HPDE6-E6E7 (cell line): ENCODE measurements around the gene FOS.

Experiments used
- DNase-seq: peaks from one replicate; pipeline ENCODE4 v3.0.0; 2011; ENCODE audit warnings: missing footprints; ENCODE audit errors: extremely low spot score

FOS gene

DNA sequence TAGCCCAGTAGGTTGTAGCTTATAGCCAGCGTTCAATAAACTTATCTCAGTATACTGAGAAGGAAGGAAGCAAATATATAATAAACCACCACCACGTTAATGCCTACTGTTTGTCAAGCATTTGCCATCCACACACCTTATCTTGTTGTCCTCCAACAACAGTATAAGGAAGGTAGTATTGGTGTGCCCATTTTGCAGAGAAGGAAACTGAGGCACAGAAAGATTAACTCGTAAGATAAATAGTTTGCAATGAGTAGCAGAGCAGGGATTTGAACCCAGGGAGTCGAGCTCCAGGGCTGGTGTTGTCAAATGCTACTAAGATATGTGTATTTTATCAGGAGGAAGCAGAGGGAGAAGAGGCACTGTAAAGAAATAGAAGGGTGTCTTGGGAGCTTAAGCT, 27.8 kb upstream of the FOS start:
- DNase-seq: no peak

DNA sequence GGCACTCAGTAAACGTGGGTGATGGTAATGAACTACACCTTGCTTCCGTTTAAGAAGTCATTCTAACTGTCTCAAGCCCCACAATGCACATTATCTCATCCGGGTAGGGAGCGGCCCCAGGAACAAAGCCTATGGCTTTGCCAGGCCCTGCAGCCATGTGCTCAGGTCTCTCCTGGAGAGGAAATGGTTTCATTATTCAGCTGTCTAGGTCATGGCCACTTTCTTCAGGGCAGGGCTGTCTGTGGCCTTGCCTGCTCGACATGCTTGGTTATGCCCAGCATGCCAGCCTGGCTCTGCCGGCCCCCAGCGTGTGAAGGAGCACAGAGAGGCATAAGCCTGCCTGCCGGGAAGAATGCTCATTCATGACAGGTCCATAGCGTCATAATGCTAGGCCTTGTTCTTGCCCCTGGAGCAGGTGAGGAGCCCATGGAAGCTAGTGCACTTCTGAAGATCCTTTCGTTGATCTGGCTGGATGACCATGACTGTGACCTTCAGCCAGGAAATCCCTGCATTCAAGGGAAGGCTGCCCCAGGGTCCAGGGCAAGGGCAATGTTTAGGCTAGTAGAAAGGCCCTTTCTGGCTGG, 26.3 kb upstream of the FOS start:
- DNase-seq: peak; percentile 66

DNA sequence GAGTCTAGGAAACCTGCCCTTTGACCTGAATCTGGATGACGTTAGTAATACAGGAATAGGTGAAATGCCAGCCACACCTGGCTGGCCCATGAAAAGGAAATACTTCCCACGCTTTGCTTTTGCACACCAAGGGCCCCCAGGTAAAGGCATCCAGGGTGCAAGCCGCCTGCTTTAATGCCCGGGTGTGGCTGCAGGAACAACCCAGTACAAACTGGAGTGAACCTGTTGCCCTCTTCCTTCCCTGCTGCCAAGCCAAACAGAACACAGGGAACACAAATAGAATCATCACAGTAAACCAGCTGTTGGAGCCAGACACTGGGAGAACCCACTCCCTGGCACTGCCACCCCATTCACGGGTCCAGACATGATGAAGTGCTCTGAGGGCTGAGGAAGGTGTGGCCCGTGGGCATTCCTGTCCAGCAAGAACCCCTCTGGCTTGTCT, 24.2 kb upstream of the FOS start:
- peak; percentile 75 for DNase-seq

DNA sequence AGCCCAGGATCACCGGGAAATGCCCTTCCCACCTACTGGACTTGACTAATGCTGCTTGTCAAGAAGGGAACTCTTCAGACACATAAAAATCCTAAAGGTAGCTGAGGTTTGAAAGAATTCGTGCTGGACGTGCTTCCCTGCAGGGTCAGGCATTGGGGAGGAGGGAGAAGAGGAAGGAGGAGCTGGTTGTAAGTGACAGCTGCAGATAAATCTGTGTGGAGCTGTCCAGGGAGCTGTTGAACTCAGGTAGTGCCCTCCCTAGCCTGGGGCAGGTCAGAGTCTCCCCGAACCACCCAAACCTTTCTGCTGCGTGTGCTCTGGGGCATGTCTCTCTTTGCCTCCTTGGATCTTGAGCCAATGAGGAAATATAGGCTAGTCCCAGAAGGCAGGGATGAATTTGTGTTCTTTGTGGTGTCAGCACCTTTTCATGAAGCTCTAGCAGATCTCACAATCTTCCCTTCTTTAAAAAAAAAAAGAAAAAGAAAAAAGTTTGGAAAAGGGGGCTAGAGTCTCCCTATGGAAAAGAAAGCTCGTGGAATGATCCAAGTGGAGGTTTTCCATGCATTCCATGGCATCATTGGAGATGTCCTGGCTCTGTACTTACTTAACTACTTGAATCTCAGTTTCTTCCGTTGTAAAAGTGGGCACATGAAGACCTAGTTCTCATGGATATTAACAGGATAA, 23.6 kb upstream of the FOS start:
- DNase-seq: peak; percentile 66

DNA sequence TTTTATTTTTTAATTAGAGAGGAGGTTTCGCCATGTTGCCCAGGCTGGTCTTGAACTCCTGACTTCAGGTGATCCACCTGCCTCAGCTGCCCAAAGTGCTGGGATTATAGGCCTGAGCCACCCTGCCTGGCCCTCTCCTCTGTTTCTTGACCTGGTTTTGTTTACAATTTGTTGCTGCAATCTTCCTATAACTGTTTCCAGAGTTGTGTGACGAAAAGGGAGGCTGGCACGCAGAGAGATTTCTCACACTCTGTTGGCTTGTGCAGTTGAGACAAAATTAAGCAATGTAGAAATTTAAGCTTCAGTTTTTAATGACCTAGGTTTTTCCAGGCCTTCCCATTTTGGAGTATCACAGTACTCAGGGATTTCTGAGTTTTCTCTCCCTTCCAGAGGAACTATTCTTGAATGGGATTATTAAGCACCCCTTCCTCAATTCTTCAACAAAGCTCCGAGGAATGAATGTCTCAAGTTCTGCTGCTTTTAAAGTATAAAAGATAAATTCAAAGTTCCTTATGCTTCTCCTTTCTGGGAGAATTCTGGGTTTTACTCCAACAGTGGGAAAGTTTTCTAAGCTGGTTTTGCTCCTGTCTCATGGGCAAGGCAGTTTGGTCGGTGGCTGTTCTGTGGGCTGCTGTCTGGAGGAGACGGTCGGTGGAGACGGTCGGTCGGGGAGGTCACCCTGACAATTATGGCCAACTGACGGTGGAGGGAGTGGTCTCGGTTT, 20.4 kb upstream of the FOS start:
- DNase-seq: no peak

- peak; percentile 96 for DNase-seq
Observed at GRCh38 chr14:75258803-75259509, 19.7 kb upstream of the FOS start.

DNA sequence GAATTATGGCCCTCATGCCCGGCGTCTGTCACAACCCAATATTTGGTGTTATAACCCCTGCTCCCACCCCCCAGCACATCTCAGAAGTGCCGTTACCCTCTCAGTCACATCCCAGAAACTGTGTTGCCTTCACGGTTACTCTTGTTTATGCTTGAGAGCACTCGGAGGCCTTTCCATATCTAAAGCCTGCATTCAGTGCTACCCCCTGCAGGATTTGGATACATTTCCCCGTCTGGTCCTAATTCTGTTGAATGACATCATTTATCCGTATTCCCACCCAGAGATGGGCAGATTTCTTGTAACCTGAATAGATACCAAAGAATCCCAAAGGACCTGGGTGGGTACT, 19.1 kb upstream of the FOS start:
- no peak for DNase-seq

DNA sequence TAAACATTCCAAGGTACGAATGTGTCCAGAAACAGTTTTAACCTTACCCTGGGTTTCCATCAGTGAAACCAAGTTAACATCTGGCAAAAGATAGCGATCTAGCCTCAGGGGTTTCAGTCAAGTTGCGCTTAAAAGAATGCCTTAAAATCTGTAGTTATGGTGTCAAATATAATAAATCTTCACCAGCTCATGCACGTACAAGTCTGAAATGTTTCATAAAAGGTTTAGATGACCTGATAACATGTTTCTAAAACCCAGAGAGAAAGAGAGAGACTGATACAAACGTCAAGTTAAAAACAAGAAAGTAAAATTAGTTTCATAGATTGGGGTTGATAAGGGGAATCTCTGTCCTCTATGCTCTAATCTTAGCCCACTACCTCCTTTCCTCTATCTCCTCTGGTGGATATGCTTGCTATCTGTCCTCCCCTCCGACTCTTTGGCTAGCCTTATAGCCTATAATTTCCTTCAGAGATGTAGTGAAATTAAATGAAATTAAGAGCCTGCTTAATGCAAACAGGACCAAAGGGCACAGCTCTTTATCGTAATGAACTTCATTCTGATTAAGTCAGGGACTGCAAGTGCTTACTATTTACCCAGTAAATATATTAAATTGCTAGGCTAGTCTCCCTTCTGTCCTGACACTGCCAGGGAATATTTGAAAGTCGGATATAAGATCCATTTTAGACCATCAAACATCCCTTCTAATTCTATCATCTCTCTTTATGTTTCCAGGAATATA, 18.4 kb upstream of the FOS start:
- no peak for DNase-seq

DNA sequence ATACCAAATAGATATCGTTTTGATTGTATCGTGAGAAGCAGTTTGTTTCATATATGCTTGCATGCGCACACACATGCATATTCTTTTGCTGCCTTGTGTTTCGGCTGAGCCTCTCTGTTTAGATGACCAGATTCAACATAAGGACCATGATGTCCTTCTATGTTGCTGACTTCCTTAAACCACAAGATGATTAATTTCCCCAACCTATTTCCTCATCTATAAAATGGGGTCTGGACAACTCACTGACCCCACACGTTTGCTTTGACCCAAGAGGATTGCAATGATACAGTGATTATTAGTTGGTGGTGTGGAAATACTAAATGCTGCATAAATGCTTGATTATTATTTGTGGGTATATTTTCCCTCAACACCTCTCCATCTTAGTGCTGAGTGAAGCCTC, 16.8 kb upstream of the FOS start:
- no peak for DNase-seq

DNA sequence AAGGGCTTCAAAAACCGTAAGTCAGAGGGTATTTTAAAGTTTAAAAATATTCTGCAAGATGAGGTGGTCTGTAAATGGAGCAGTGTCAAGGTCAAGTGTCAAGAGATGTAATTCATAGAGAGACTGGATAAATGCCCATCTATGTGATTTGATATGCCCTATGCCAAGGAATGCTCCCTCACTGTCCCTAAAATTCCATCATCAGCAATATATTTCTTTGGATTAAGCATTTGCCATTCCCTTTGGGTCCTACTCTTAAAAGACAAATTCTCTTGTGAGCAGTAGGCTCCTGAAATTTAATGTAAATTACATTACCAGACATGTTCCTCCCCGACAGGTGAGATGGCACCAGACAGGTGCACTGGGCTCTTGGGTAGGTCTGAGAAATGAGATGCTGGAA, 16.0 kb upstream of the FOS start:
- DNase-seq: no peak

DNA sequence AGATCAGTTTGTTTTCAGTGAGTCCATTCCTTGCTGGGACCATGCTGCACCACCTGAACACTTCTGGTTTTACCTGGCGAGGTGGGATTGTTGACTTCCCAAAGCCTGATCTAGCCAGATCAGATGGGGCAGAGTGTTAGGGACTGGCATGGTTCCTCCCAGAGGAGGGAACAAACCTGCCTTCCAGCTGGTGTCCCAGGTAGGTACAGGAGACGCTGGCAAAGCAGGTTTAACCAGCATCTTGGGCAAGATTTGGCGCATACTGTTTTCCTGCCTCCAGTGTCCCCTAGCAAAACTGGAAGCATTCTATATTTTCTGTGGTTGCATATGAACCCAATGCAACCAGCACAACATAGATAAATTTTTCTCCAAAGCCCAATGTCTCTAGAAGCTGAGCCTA, 14.6 kb upstream of the FOS start:
- DNase-seq: no peak

- no peak for DNase-seq
Observed at GRCh38 chr14:75267141-75267721, 11.4 kb upstream of the FOS start.

DNA sequence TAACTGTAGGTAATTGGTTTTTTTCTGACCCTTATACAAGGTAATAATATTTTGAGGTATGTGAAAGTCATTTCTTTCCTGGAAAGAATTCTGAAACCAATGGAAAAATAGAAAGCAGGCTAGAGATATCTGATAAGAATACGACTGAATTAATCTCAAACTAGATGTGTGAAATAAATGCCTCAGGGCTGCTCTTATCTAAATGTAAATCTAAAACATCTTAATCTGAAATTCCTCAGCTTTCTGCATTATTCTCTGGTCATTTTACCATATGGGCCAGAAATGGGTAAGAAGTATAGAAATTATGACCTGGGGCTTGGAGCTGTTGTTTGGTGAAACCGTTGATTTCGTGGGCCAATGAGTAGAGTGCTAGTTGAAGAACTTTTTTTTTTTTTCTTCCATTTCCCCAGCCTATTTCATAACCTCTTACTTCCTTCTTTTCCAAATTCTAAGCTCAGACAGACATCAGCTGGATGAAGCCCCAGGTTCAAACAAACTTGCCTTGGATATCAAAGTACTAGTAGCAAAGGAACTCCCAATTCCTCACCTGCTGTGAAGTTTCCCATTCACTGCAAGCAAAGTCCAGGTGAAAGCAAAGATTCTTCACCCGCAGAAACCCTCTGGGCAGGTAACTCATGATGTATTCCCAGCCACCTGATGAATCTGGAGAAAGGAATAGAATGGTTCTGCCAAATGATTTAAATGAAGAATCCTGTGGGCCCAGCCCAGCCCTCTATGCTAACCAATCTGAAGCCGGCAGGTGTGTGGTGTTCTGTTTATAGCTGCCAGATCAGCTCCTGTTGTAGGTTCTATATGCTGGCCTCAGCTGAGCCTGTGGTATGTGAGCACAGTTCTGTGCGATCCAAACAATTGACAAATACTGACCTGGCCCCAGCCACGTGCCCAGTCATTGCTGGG, 9.7 kb upstream of the FOS start:
- no peak for DNase-seq

DNA sequence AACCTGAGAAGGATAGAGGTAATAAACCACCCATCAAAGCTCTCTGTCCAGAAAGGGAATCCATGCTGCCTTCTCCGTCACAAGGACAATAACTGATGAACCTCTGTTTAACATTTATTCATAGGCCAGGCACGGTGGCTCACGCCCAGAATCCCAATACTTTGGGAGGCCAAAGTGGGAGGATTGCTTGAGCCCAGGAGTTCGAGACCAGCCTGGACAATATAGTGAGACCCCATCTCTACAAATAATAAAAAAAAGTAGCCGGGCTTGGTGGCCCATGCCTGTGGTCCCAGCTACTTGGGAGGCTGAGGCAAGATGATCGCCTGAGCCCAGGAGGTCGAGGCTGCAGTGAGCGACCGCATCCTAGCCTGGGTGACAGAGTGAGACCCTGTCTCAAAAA, 7.1 kb upstream of the FOS start:
- DNase-seq: no peak

DNA sequence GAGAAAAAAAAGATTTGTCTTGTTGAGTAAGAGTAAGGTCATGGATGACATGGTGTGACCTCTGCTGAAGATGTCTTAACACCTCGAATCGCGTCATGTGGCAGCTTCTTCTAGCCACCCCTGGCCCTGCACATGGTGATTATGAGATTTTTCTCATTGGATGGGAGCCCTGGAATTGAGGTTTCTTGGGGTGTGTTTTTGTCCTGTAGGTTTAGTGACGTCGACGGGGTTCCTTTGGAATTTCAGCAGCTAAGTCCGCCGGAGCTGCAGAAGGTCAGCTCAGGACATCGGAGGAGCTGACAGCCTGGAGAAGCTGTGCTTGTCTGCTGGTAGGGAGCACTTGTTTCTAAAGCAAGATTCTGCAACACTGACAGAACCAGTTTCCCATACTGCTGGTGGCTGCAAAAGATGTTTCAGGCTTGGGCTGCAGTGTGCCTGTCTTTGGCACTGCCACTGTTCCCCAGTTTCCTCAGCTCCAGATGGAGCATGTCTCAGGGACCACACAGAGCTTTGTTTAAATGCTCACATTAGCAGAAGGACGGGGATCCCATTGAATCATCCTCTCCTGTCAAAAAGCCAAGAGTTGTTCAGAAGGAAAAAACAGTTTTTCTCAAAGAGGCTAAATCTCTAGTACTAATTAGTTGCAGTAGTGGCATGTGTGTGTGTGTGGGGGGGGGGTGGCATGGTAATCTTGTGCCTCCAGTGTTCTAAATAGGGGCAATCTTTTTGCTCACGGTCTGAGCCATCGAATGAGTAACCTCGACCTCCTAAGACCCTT, 5.2 kb upstream of the FOS start:
- no peak for DNase-seq

DNA sequence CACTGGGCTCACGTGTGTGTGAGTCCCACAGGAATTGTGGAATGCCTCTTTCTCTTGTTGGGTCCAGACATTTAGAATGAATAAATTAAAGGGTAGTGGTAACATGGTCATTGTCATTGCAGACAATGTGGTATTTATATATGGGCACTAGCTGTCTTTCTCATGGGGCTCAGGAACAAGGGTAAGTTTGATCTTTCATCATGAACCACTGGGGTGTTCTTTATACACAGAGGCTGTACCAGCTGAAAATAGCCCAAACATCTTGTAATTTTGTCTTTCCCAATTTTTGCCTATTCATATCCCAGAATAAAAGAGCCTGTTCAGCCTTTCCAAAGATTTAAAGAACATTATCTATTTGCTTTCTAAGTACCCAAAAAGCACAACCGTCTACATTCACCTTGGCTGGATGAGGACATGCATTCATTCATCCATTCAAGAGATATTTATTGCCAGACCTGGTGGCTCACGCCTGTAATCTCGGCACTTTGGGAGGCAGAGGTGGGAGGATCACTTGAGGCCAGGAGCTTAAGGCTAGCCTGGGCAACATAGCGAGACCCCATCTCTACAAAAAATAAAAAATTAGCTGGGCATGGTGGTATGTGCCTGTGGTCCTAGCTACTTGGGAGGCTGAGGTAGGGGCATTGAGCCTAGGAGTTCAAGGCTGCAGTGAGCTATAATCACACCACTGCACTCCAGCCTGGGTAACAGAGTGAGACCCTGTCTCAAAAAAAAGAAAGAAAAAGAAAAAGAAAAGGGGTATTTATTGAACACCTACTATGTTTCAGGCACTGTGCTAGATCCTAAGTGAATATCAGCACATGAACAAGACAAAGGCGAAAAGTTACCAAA, 4.4 kb upstream of the FOS start:
- no peak for DNase-seq

DNA sequence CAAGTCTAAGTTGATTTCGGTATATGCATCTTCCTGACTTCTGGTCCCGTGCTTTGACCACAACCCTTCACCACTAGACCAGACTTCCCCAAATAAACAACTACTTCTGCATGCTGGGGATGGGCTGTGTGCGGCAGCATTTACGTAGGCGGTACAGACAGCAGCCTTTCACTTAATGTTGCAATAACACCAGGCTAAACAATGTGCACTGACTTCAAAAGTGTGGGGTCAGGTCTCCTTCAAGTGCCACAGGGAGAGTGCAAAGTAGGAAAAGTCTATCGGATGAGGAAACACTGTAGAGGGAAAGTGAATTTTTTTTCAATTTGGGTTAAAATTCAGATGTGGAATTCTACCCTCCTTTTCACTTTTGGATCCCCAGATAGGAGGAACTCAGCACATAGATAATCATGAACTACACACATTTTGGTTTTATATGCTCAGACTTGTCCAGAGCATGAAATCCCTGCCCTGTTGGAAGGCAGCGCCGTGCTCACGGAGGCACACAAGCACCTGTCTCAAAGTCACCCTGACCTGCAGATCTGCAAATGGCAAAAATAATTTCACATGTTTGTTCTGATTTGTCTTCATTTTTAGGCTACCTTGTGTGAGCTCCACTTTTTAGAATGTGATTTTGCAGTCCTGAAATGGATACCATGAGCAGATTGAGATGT, 3.6 kb upstream of the FOS start:
- DNase-seq: no peak

- DNase-seq: no peak
Observed at GRCh38 chr14:75275598-75275997, 3.0 kb upstream of the FOS start.
